Measurements from ENCODE around the gene PLAC1.

The PLAC1 gene

GRCh38 chrX:134623293-134624045 is 34.8 kb downstream of the PLAC1 start:
- ChIA-PET POLR2A (interaction anchor here (2.8 kb wide), 1 partner anchor 20 kb away, joined by 13 read pairs; no protein-coding TSS in a partner anchor), CTCF (interaction anchor here (1.0 kb wide), 1 partner anchor 13 kb away, joined by 3 read pairs; no protein-coding TSS in a partner anchor)
- no peak overlapping the region for H3K4me3 ChIP-seq (ENCODE audit: low read depth, low read length)
- TF ChIP-seq, protein P1, sequence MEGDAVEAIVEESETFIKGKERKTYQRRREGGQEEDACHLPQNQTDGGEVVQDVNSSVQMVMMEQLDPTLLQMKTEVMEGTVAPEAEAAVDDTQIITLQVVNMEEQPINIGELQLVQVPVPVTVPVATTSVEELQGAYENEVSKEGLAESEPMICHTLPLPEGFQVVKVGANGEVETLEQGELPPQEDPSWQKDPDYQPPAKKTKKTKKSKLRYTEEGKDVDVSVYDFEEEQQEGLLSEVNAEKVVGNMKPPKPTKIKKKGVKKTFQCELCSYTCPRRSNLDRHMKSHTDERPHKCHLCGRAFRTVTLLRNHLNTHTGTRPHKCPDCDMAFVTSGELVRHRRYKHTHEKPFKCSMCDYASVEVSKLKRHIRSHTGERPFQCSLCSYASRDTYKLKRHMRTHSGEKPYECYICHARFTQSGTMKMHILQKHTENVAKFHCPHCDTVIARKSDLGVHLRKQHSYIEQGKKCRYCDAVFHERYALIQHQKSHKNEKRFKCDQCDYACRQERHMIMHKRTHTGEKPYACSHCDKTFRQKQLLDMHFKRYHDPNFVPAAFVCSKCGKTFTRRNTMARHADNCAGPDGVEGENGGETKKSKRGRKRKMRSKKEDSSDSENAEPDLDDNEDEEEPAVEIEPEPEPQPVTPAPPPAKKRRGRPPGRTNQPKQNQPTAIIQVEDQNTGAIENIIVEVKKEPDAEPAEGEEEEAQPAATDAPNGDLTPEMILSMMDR (IDR thresholded peaks at IDR 0.05; ENCODE audit: insufficient read depth, low read length, missing control alignments): no peak
- DNase-seq (ENCODE audit: low read depth, low spot score): no peak

- TF ChIP-seq, protein P1 (IDR thresholded peaks at IDR 0.05; ENCODE audit: insufficient read depth, low read length, missing control alignments): no peak
- POLR2A ChIA-PET: interaction anchor here (0.6 to 2.8 kb wide), 6 partner anchors 19 to 290 kb away, joined by 3 to 13 read pairs (median 4); no protein-coding TSS in a partner anchor
- H3K4me3 ChIP-seq (ENCODE audit: low read depth, low read length): no peak overlapping the region
- no peak for DNase-seq (ENCODE audit: low read depth, low spot score)
- CTCF ChIA-PET: no interaction called here
These were observed 35.5 kb downstream of the PLAC1 start for GRCh38 chrX:134622813-134623185.

DNA sequence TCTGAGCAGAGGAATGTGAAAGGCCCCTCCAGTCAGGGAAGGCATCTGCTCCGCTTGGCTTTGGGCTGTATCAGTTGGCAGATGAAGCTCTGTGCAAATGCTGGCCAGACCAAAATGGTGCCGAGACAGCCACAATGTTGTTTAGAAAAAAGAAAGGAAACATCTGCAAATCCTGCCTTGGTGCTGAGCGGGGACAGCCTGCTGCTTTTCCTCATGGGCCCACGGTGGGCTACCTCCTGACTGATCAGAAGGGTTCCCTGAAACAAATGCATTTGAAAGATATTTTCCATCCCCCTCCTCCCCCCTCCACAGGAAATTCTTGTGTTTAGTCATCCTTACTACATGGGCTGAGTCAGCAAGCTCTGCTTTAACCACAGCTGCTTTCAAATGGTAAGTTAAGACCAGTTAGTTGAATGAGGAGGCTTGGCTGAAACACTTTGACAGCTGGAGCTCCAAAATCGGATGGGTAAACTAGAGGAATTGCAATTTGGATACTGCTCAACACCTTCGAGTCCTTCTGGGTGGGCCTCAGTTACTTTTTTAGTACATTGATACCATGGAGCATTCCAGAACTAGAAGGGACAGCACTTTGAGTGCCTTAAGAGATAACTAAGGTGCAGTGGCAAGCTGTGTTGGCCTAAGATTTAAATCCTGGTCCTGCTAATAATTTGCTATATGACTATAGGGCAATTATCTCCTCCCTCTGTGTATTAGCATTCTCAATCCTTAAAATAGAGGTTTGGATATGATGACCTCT is 36.0 kb downstream of the PLAC1 start:
- ChIA-PET CTCF (no interaction called here), POLR2A (interaction anchor here (0.6 to 1.3 kb wide), 6 partner anchors 18 to 291 kb away, joined by 3 to 6 read pairs (median 4); no protein-coding TSS in a partner anchor)
- H3K4me3 ChIP-seq (ENCODE audit: low read depth, low read length): no peak overlapping the region
- TF ChIP-seq, protein P1 (IDR thresholded peaks at IDR 0.05; ENCODE audit: insufficient read depth, low read length, missing control alignments): no peak
- peak; percentile 47 for DNase-seq (ENCODE audit: low read depth, low spot score)

DNA sequence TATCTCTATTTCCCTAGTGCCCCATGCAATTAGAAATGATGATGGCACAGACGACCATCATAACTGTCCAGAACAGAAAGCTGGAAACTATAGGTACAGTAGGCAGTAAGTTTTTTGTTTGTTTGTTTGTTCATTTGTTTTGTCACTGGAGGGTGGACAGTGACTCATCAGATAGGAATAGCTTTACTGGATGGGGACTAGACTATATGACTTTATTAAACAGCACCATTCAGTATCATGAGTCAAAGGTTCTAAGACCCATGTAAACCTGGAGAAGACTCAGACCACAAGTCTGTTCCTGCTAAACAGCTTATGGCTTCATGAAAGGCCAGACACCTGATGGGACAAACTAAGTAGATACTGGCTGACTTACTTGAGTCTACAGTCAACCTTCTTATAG is 38.4 kb downstream of the PLAC1 start:
- CTCF ChIA-PET: no interaction called here
- DNase-seq (ENCODE audit: low read depth, low spot score): no peak
- no peak overlapping the region for H3K4me3 ChIP-seq (ENCODE audit: low read depth, low read length)
- POLR2A ChIA-PET: no interaction called here
- TF ChIP-seq, protein P1 (IDR thresholded peaks at IDR 0.05; ENCODE audit: insufficient read depth, low read length, missing control alignments): no peak

DNA sequence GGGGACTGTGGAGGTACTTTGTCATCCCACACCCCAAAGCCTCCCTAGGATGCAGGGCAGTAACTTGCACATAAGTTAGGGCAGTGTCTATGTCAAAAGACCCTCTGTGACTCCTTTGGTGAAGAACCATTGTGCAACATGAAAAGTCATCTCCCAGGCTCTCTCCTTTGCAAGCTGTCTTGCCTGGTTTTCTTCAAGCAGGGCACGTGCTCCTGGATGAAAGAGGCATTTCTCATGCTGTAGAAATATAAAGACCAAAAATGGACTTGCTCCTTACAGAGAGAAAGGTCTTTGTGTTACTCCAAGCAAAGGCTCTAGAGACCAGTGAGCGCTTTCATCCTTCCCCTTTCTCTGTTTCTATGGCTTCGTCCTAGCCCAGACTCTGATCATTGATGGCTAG is 44.9 kb downstream of the PLAC1 start:
- ChIA-PET CTCF (no interaction called here), POLR2A (no interaction called here)
- no peak overlapping the region for H3K4me3 ChIP-seq (ENCODE audit: low read depth, low read length)
- TF ChIP-seq, protein P1 (IDR thresholded peaks at IDR 0.05; ENCODE audit: insufficient read depth, low read length, missing control alignments): no peak
- no peak for DNase-seq (ENCODE audit: low read depth, low spot score)

DNA sequence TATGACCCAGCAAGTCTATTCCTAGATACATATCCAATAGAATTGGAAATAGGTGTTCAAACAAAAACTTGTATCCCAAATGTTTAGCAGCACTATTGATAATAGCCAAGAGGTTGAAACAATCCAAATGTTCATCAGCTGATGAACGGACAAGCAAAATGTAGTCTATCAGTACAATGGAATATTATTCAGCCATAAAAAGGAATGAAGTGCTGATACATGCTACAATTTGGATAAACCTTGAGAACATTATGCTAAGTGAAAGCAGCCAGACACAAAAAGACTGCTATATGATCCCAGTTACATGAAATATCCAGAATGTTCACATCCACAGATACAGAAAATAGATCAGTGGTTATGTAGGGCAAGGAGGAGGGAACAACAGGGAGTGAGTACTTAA is 50.1 kb downstream of the PLAC1 start:
- POLR2A ChIA-PET: no interaction called here

More for the DNA sequence above, 50.1 kb downstream of the PLAC1 start:
- H3K4me3 ChIP-seq (ENCODE audit: low read depth, low read length): no peak overlapping the region
- CTCF ChIA-PET: no interaction called here
- no peak for DNase-seq (ENCODE audit: low read depth, low spot score)
- TF ChIP-seq, protein P1 (IDR thresholded peaks at IDR 0.05; ENCODE audit: insufficient read depth, low read length, missing control alignments): no peak

Measured in AG04449 (cell line).